Fibroblast of lung (primary cell): ENCODE data around the gene NHP2. TPM values are rescaled to one million over a fixed set of nuclear protein-coding genes. Genes with fewer than 3 reads are reported as not detected.

Experiments used
- DNase-seq, 2 donors: peaks; one replicate each; pipeline versions ENCODE4 v3.0.0 to v3.0.0-alpha.2; 2010; ENCODE audit warnings: low read depth in 2 of 2
- H2AFZ ChIP-seq: 2 replicates; pipeline ENCODE4 v1.5.1; 2012; ENCODE audit warnings: low read length, control low read depth, inconsistent platforms
- H3K27ac ChIP-seq: 2 replicates; pipeline ENCODE4 v1.5.1; 2011; ENCODE audit warnings: low read length, control low read depth; ENCODE audit not compliant: insufficient read depth
- H3K27me3 ChIP-seq: 2 replicates; pipeline ENCODE4 v1.5.1; 2011; ENCODE audit warnings: mild to moderate bottlenecking, low read length; ENCODE audit not compliant: control insufficient read depth, insufficient read depth
- H3K36me3 ChIP-seq: 2 replicates; pipeline ENCODE4 v1.5.1; 2011; ENCODE audit warnings: low read length; ENCODE audit not compliant: control insufficient read depth, insufficient read depth
- H3K4me1 ChIP-seq: 2 replicates; pipeline ENCODE4 v1.5.1; 2011; ENCODE audit warnings: low read length; ENCODE audit not compliant: control insufficient read depth, insufficient read depth; ENCODE audit errors: extremely low read depth
- H3K4me2 ChIP-seq: 2 replicates; pipeline ENCODE4 v1.5.1; 2011; ENCODE audit warnings: low read length, control low read depth; ENCODE audit not compliant: insufficient read depth; ENCODE audit errors: extremely low read depth
- H3K4me3 ChIP-seq, 4 experiments: fragments of 200-600 bp in 1 of 4; sonication (generic) in 1 of 4; replicated peaks in 1 of 4; 2 replicates each; pipeline ENCODE4 v1.5.1; 2011 to 2016; ENCODE audit warnings: low read length in 4 of 4, low read depth in 3 of 4, mild to moderate bottlenecking in 3 of 4, control low read depth in 2 of 4, inconsistent platforms in 1 of 4, mixed read lengths in 1 of 4; ENCODE audit not compliant: insufficient read depth in 1 of 4; ENCODE audit errors: control extremely low read depth in 1 of 4
- H3K79me2 ChIP-seq: 2 replicates; pipeline ENCODE4 v1.5.1; 2012; ENCODE audit warnings: mild to moderate bottlenecking, low read length, inconsistent platforms; ENCODE audit not compliant: control insufficient read depth, insufficient read depth
- H3K9ac ChIP-seq: 2 replicates; pipeline ENCODE4 v1.5.1; 2011; ENCODE audit warnings: mild to moderate bottlenecking, low read length, control low read depth; ENCODE audit not compliant: insufficient read depth
- H3K9me3 ChIP-seq: 2 replicates; pipeline ENCODE4 v1.5.1; 2012; ENCODE audit warnings: low read depth, low read length; ENCODE audit not compliant: control insufficient read depth, insufficient read depth
- H4K20me1 ChIP-seq: 2 replicates; pipeline ENCODE4 v1.5.1; 2011; ENCODE audit warnings: low read length; ENCODE audit not compliant: control insufficient read depth, insufficient read depth; ENCODE audit errors: extremely low read depth
- EZH2 ChIP-seq: IDR thresholded peaks from 2 replicates; pipeline ENCODE4 v1.5.1; 2012; ENCODE audit warnings: low read length, control low read depth, mild to moderate bottlenecking; ENCODE audit errors: missing control alignments
- polyA plus RNA-seq, 2 donors: library from polyadenylated mRNA; depleted of rRNA in 1 of 2; stranded (reverse) in 1 of 2; unstranded in 1 of 2; fragments of >200 nt; gene quantifications; 2 replicates each; pipeline ENCODE4 v1.2.1, GENCODE V29; 2011 to 2012; ENCODE audit warnings: missing spikeins in 1 of 2
- total RNA-seq: library from RNA; depleted of rRNA; stranded (reverse); fragments of >200 nt; gene quantifications from 2 replicates; pipeline ENCODE4 v1.2.1, GENCODE V29; 2014
- TF ChIP-seq, protein P1 (sequence below), 2 donors: IDR thresholded peaks in 1 of 2; conservative IDR thresholded peaks in 1 of 2; 1 replicate in 1 of 2; 2 replicates in 1 of 2; pipeline ENCODE4 v1.5.1; 2011 to 2012; ENCODE audit warnings: low read length in 2 of 2, control low read depth in 1 of 2, inconsistent platforms in 1 of 2, low read depth in 1 of 2, mild to moderate bottlenecking in 1 of 2

The NHP2 gene
- total and polyA plus RNA-seq, 2 donors (not counting 1 experiment from before 2014, with no cell fraction given): 78.3 to 85.7 TPM

DNA sequence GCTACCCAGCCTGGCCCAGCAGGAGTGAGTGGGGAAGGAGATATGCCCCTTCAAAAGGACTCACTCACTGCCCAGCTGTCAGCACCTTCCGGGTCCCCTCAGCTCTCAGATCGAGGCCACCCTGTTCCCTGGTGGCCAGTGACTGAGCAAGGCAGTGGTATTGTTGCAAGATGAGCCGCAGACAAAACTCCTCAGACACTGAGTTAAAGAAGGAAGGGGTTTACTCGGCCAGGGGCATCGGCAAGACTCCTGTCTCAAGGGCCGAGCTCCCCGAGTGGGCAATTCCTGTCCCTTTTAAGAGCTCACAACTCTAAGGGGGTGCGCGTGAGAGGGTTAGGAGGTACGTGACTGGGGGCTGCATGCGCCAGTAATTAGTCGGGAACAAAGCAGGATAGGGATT, 50.1 kb downstream of the NHP2 start:
- no peaks in the 10 kb centered on the region for H4K20me1 ChIP-seq
- H3K36me3 ChIP-seq: no peaks in the 10 kb centered on the region
- no peaks in the 10 kb centered on the region for H3K4me1 ChIP-seq
- peaks cover 5% of the 10 kb centered on the region for H3K27me3 ChIP-seq
- H2AFZ ChIP-seq: no peak overlapping the region
- no peak overlapping the region for H3K9ac ChIP-seq
- H3K79me2 ChIP-seq: no peaks in the 10 kb centered on the region
- H3K9me3 ChIP-seq: no peaks in the 10 kb centered on the region
- H3K27ac ChIP-seq: no peak overlapping the region
- no peak overlapping the region for H3K4me2 ChIP-seq
- no peak for DNase-seq
- TF ChIP-seq, protein P1, sequence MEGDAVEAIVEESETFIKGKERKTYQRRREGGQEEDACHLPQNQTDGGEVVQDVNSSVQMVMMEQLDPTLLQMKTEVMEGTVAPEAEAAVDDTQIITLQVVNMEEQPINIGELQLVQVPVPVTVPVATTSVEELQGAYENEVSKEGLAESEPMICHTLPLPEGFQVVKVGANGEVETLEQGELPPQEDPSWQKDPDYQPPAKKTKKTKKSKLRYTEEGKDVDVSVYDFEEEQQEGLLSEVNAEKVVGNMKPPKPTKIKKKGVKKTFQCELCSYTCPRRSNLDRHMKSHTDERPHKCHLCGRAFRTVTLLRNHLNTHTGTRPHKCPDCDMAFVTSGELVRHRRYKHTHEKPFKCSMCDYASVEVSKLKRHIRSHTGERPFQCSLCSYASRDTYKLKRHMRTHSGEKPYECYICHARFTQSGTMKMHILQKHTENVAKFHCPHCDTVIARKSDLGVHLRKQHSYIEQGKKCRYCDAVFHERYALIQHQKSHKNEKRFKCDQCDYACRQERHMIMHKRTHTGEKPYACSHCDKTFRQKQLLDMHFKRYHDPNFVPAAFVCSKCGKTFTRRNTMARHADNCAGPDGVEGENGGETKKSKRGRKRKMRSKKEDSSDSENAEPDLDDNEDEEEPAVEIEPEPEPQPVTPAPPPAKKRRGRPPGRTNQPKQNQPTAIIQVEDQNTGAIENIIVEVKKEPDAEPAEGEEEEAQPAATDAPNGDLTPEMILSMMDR (conservative IDR thresholded peaks at IDR 0.05 in 1 of 2, IDR thresholded peaks at IDR 0.05 in 1 of 2; ENCODE audit: low read depth in 1 of 2, low read length in 2 of 2): no peak
- TF ChIP-seq EZH2: no peak
- no peak overlapping the region for H3K4me3 ChIP-seq

Other genes with a start within 250 kb of the NHP2 start
- gene PROP1, start 157.6 kb downstream of the NHP2 start, total RNA-seq: not detected in 2 replicates
- not detected in 2 replicates for gene PROP1, start 157.6 kb downstream of the NHP2 start, polyA plus RNA-seq
- gene N4BP3, start 40.4 kb downstream of the NHP2 start, total RNA-seq: 0.26 and 0.83 TPM in 2 replicates
- 0.06 and 0.19 TPM in 2 replicates for gene N4BP3, start 40.4 kb downstream of the NHP2 start, polyA plus RNA-seq
- 22.3 and 23.4 TPM in 2 replicates for gene RMND5B, start 22.9 kb downstream of the NHP2 start, total RNA-seq
- 22.1 and 22.5 TPM in 2 replicates for gene RMND5B, start 22.9 kb downstream of the NHP2 start, polyA plus RNA-seq
- gene GMCL2, start 33.5 kb upstream of the NHP2 start, total RNA-seq: under 0.01 TPM in 2 replicates
- gene GMCL2, start 33.5 kb upstream of the NHP2 start, polyA plus RNA-seq: not detected in 2 replicates
- 23.1 and 30.8 TPM in 2 replicates for gene HNRNPAB, start 50.6 kb upstream of the NHP2 start, total RNA-seq
- 106 and 173 TPM in 2 replicates for gene HNRNPAB, start 50.6 kb upstream of the NHP2 start, polyA plus RNA-seq
- 28.8 and 44.8 TPM in 2 replicates for gene PHYKPL, start 78.9 kb upstream of the NHP2 start, total RNA-seq
- gene PHYKPL, start 78.9 kb upstream of the NHP2 start, polyA plus RNA-seq: 15.9 and 18.1 TPM in 2 replicates